VCaP (cell line): ENCODE results near the gene TNPO2.

Experiments
- H3K27ac ChIP-seq: fragments of 450-650 bp; 2 replicates; pipeline ENCODE4 v1.5.1; 2017
- CTCF ChIP-seq: fragments of 450-650 bp; conservative IDR thresholded peaks from 2 replicates; pipeline ENCODE4 v1.5.1; 2017; ENCODE audit warnings: mild to moderate bottlenecking, moderate library complexity

Gene TNPO2

GRCh38 chr19:12695096-12695495 is 28.6 kb downstream of the TNPO2 start:
- no peak for TF ChIP-seq CTCF
- H3K27ac ChIP-seq: no peak overlapping the region

GRCh38 chr19:12694641-12695040 is 29.1 kb downstream of the TNPO2 start:
- no peak overlapping the region for H3K27ac ChIP-seq
- no peak for TF ChIP-seq CTCF

DNA sequence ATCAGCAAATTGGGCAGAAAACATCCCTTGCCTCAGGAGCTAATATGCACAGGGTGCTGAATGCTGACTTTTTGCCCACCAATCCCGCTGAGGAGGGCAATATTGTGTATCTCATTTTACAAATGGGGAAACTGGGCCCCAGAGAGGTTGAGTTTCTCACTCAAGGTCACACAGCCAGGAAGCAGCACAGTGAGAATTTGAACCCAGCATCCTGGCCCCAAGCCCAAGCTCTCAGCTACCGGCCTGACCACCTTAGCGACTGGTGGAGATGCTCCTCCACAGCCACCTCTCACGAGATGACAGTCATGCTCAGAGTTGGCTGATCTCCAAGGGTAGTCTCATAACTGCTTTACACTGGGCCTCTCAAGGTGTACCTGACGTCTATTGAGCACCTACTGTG is 30.8 kb downstream of the TNPO2 start:
- H3K27ac ChIP-seq: no peak overlapping the region
- no peak for TF ChIP-seq CTCF

DNA sequence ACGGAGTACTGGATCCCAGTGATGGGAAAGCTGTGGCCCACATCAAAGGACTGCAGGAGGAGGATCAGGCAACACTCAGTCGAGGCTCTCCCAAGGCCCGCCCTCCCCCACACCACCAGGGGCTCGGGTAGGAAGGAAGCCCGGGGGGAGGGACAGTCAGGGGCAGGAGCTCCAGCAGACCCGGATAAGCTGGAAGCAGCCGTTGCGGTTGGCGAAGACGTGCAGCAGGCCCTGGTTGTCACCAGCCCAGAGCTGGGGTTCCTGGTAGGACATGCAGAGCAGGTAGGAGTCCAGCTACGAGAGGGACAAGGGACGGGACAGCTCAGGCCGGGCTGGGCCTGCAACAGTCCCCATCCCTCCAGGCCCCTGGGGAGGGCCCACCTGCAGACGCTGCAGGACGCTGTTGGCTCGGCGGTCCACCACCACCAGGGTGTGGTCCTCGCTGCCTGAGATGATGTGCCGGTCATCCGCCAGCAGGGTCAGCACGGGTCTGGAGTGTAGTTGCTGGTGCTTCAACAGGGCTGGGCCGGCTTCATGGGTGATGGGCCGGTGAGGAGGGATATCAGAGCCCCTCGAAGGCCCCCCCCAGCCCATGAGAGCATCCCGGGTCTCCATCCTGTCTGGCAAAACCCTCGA is 34.0 kb downstream of the TNPO2 start:
- no peak for TF ChIP-seq CTCF
- H3K27ac ChIP-seq: no peak overlapping the region

- no peak overlapping the region for H3K27ac ChIP-seq
- no peak for TF ChIP-seq CTCF
Observed at GRCh38 chr19:12689012-12689411, 34.7 kb downstream of the TNPO2 start.

- H3K27ac ChIP-seq: no peak within 1 kb of the TSS
- TF ChIP-seq CTCF: no peak
Observed at GRCh38 chr19:12687496-12688196, 36.1 kb downstream of the TNPO2 start, which contains the start of gene GNG14. Gene GNG14, plus strand, starts transcription at chr19:12687998. Its CDS starts 51 bp downstream, at chr19:12688049.

DNA sequence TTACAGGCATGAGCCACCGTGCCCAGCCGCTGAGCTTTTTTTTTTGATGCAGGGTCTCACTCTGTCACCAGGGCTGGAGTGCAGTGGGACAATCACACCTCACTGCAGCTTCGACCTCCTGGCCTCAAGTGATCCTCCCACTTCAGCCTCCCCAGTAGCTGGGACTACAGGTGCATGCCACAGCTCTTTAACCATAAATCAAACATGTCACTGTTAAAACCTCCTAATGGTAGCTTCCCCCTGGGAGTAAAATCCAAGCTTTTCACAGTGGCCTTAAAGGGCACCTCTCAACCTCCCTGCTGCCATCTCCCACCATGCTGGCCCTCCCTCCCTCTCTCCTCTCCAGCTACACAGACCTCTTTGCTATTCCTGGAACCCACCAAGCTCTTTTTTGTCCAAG is 37.9 kb downstream of the TNPO2 start:
- no peak overlapping the region for H3K27ac ChIP-seq
- no peak for TF ChIP-seq CTCF
